Suppressor macrophage (primary cell): ENCODE data around the gene ZHX3.

Experiments
- DNase-seq, 4 experiments: peaks; one replicate each; pipeline ENCODE4 v3.0.0-alpha.2; 2020 to 2022
- total RNA-seq, 17 experiments: gene quantifications; one replicate each; lab custom pipeline; 2026; ENCODE audit warnings: mixed read lengths in 6 of 17, inconsistent platforms in 3 of 17; lab: John Stamatoyannopoulos, UW

The ZHX3 gene, protein sequence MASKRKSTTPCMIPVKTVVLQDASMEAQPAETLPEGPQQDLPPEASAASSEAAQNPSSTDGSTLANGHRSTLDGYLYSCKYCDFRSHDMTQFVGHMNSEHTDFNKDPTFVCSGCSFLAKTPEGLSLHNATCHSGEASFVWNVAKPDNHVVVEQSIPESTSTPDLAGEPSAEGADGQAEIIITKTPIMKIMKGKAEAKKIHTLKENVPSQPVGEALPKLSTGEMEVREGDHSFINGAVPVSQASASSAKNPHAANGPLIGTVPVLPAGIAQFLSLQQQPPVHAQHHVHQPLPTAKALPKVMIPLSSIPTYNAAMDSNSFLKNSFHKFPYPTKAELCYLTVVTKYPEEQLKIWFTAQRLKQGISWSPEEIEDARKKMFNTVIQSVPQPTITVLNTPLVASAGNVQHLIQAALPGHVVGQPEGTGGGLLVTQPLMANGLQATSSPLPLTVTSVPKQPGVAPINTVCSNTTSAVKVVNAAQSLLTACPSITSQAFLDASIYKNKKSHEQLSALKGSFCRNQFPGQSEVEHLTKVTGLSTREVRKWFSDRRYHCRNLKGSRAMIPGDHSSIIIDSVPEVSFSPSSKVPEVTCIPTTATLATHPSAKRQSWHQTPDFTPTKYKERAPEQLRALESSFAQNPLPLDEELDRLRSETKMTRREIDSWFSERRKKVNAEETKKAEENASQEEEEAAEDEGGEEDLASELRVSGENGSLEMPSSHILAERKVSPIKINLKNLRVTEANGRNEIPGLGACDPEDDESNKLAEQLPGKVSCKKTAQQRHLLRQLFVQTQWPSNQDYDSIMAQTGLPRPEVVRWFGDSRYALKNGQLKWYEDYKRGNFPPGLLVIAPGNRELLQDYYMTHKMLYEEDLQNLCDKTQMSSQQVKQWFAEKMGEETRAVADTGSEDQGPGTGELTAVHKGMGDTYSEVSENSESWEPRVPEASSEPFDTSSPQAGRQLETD
- 2.0 to 34.4 (median 22.4) reads per million in 17 experiments for total RNA-seq

DNA sequence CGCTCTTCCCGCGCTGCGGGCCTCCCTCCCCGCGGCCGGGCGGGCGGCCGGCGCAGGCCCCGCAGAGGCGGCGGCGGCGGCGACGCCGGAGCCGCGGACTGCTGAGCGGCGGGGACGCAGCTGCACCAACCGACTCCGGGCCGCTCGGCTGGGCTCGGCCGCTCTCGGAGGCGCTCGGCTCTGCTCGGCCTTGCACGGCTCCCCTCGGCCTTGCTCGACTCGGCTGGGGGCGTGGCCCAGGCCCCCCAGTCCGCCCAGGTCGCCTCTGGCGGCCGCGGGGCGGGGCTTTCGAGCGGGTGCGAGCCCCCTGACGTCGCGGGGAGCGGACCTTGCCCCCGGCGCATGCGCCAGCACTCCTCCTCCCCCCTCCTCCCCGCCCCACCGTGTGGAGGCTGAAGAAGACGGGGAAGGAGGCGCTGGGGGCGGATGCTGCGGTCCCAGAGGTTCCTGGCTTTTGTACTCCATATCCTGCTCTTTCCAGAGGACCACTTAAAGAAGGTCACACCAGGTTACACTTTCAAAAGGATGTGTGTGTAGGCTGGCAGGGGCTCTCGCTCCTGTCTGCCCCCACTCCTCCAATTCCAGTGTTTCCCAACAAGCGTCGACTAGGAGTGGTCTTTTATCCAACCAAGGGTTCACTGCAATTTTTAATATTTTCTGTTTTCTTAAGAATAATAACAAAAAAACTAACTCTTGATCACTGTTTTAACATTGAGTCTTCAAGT lies at the start of gene ZHX3:
ZHX3 (minus strand) TSS at position 186 of the 725 bp plus-strand sequence. CDS start 112,815 bp downstream, outside the sequence.
- peak; percentile 98 to 100 (median 98) for DNase-seq

DNA sequence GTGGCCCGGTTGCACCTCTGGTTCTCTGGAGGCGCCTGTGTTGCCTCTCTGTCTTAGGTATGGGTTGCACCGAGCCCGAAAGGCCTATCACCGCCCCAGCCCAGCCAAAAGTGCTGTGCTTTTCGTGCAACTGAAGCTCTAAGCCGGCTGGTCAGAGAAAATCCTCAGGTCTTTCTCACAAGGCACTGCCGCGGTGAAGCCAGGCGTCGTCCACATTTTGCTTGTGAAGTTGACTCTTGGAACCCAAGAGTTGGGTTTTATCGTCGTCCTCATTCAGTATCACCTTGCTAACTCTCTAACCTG lies 49.8 kb upstream of the ZHX3 start:
- no peak for DNase-seq

DNA sequence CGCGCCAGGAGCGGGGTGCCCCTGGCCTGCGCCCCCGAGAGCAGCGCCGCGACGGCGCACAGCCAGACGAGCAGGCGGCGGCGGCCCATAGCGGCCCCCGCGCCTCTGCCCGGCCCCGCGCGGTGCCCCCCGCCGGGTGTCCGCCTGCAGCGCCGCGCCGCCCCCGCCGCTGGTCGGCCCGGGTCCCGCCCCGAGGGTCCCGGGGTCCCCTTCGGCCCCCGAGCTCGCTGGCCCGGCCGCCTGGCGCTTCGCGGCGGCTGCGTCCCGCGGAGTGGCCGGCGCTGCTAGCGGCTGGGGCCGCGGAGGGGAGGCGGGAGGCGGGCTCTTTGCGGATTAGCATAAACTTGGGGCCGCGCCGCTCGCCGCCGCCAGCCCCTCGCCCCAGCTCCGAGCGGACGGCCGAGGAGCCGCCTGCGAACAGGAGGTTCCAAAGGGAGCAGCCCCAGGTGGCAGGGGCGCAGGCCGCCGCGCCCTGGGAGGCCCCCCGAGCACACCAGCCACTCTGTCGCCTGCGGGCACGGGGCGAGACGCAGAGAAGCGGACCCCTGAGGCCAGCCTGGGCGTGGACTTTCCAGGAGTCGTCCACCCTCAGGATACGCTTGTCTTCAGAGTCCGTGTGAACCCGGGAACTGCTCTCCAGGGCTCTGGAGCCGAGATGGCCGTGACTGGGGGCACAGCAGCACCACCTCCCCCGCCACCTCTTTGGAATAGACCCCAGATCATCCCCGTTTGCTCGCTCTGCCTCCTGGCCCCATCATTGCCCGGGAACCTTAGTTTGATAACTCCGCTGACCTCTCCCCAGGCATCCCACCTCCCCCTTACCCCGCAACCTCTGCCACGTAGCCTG lies 49.2 kb upstream of the ZHX3 start, which contains the start of gene EMILIN3:
EMILIN3 (minus strand) TSS at position 273 of the 847 bp plus-strand sequence; CDS start at position 89, 184 bp downstream.
- no peak for DNase-seq

DNA sequence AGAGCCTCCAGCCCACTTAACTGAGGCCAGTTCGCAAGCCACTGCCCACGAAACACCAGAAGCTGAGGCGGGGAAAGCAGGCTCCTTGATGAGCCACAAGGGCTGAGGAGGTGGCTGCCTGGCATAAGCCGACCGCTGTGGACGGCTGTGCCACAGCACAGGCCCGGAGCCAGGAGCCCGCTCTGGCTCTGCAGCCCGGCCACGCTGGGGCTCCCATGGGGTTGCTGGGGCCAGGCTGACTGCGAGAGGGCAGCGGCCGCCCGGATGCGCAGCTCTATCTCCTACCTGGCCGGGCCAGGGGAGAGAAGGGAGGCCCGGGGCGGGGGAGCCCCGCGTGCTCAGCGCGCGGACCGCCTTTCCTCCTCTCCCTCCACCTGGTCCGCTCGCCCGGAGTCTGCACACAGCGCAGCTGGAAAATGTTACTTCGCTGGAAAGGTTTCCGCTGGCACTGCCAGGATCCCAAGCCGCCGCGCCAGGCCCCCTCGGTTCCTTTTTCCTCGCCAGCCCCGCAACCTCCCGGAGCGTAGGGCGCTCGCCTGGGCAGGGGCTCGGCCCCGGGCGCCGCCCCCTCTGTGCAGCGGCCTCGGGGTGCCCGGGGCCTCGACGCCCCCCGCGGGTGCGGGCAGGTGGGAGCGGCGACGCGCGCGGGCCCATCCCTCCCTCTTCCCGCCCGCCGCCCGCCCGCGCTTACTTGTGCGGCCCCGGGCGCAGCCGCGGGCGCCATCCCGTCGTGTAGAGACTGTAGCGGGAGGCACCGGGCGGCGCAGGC lies 48.4 kb upstream of the ZHX3 start:
- no peak for DNase-seq

DNA sequence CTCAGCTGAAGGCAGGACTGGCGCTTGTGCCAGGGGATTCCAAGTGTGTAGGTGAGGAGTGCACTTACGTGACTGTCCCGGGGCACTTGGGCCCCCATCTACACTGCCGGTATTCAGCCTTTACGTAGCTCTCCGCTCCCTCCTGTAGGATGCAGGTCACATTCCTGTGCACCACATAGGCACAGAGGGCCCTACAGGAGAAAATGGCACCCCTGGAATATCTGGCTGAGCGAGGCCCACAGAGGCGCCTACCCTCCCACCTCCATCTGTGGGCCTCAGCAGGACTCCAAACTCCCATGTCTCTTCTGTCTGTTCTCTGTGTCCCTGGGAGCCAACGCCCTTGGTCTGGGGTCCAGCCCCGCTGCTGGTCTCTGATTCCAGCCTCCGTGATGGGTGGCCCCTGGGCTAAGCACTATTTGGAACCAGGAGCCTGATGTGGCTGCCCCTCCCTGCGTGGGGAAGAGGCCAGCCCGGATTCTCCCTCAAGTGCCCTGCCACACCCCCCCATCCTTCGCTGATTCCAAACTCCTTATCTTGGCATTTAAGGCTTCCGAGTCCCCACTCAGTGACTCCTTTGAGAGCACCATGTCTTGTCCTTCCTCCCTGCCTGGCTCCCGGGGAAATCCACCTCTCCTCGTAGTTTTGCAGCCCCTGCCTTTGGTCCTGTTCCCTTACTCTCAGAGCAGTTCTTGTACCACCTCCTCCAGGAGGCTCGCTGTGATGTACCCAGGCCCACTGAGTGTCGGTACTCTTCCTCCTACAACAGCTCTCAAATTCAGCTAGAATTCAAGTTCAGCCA lies 47.6 kb upstream of the ZHX3 start:
- no peak for DNase-seq

DNA sequence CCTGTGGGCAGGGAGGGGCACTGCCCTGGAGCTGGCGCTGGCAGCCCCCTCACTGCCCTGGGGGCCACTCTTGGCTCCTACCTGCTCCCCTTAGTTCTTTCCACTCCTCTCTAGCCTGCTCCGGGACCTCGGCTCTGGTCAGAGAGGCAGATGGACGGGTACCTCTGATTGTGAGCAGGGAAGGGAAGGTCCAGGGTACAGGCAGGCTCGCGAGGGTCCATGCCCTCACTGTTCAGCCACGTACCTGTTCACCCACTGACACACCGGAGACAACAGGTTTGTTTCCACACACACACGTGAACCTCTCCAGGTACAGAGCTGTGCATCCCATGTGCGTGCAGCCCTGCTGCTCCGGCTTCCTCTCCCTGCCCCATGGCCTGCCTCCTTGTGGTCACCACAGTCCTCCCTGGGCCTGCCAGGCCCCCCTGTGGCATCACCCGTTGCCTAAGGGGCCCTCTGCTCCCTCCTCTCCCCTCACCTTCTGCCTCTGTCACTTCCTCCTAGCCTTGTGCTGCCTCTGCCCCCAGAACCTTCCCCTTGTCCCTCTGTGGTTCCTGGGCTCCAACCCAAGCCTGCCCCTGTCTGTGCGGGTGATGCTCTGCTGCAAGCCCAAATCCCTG lies 46.8 kb upstream of the ZHX3 start:
- DNase-seq = no peak

DNA sequence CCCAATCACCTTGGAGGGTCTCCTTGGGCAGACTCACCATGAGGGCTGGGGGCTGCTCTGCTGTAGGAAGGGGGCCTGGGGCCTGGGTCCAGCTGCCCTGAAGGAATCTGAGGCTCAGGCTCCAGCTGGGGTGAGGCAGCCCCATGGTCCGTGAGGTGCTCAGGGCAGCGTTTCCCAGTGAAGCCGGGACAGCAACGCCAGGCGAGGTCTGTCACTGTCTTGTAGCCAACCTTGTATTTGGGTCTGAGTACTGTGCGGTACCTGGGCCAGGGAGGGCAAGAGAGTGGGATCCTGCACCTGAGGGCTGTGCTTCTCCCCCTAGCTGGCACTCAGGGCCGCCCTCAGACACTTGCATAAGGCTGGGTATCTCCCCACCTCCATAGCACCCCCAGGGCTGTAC lies 46.1 kb upstream of the ZHX3 start:
- no peak for DNase-seq

DNA sequence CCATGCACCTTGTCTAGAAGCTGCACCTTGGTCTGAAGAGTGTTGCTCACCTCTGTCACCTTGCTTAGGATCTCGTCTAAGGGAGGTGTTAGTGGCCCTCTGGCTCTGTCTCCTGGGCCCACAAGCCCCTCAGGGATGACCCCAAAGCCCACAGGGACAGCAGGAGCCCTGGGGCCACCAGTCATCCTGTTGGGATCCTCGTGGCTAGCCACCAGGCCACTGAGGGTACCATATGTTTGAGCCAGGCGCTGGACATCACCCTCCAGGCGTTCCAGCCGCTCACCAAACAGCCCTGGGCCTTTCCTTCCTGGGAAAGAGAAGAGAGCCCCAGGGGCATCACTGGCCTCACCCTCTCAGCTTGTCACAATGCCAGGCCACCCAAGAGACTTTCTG lies 45.2 kb upstream of the ZHX3 start:
- no peak for DNase-seq

DNA sequence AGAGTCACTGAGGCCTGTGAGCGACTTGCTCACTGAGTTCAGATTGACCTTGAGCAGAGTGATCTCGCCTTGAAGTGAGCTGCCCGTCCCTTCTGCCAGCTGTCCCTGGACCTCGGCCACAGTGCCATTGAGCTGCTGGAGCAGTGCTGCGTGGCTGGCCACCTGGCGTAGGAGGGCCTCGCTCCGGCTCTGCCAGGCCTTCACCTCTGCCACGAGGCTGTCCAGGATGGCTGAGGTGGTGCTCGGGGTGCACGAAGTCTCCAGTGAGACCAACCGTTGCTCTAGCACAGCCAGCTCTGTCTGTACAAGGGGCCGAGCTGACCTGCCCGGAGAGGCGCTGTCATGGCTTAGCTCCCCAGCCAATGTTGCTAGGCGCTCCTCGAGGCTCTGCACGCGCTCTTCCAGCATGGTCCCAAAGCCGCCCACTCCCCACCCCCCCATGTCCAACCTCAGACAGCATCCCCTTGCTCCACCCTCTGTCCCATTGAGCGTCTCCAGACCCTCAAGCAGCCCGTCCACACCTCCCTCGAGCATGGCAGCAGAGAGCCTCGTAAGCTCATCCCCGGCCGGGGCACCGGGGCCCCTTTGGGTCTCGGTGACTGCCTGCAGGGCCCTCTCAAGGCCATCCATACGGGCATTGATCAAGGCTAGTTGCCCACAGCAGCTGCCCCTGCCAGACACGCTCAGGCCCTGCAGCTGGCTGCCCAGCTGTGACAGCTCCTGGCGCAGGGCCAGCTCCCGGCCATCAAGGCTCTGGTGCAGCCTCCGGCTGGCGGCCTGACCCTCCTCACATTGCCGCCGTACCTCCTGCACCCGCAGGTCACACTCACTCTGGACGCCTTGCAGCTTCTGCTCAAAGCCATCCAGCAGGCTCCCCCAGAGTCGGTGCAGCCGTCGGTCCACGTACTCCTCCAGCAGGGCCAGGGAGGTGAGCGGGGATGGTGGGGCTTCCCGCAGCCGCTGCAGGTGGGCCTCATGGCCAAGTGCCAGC lies 44.5 kb upstream of the ZHX3 start:
- DNase-seq = no peak

DNA sequence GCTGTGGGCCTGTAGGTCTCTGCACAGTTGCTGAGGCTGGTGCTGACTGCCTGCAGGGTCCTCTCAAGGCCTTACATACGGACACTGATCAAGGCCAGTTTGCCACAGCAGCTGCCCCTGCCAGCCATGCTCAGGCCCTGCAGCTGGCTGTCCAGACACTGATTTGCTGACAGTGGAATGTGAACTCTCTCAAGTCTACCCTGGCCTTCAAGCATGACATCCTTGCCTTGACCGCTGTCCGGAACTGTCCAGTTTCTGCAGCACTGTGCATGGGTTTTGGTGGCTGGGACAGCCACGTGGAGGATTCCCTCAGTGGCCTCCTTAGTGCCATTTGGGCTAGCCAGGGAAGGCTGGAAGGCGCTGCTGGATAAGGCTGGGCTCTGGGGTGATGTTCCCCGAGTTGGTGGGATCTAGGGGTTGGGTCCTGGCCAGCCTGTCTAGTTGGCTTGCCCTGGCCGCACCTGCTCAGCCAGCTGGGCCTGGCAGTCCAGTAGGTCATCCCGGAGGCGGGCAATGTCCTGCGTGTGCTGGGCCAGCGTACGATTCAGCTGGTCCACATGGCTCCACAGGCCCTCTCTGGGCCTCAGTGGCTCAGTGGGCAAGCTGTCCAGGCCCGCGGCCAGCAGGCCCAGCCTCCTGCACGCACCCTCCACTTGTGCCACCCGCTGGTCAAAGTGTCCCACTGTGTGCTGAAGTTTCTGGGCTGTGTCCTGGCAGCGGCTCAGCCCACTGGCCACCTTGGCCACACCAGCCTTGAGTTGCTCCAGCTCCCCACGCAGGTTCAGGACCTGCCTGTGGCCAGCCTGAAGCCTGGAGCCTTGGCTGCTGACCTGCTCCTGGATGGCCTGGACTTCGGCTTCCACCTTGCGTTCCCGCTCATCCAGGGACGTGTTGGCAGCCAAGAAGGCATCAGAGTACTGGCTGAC lies 43.6 kb upstream of the ZHX3 start:
- no peak for DNase-seq

DNA sequence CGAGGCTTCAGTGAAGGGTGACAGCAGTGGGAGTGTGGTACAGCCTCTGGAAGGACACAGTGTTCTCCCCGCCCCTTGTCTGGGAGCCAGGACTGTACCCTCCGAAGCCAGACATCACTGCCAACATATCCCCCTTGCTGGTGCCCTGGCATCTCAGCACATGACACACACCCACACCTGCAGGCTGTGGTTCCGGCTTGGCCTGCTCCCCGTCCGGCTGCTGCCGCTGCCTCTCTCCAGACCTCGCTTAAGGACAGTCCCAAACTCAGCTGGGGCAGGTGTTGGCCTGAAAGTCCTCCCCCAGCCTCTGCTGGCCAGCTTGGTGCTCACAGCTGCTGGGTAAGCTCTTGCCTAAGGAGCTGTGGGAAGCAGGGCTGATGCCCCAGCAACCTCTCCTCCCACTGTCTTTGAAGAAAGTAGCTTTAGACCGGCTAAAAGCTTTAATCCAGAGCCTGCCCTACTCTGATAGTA lies 42.0 kb upstream of the ZHX3 start:
- no peak for DNase-seq

DNA sequence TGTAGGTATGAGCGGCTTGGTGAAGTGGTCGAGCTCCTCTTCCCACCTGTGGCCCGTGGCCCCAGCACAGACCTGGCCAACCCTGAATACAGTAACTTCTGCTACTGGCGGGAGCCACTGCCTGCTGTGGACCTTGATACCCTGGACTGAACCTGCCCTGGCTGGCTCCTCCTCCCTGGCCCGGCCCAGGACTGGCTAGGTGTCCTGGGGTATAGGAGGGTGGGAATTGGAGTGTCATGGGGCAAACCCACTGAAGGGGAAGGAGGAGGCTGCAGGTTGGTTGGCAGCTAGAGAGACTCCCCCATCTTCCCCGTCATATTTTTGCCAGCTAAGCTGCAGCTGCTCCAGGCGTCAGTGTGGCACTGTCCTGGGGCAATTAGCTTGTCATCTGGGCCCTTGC lies 41.2 kb upstream of the ZHX3 start:
- DNase-seq = no peak

DNA sequence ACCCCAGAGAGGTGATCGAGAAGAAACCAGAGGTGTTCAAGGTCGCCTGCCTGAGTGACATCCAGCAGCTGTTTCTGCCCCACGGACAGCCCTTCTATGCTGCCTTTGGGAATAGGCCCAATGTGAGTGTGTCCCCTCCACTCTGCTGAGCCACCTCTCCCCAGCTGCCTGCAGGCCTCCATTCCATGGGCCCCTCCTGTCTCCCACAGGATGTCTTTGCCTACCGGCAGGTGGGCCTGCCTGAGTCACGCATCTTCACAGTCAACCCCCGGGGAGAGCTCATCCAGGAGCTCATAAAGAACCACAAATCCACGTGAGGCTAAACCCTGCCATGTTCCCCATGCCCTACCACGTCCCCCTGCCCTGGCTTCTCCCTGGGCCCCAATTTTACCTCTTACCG lies 40.7 kb upstream of the ZHX3 start:
- DNase-seq = no peak

DNA sequence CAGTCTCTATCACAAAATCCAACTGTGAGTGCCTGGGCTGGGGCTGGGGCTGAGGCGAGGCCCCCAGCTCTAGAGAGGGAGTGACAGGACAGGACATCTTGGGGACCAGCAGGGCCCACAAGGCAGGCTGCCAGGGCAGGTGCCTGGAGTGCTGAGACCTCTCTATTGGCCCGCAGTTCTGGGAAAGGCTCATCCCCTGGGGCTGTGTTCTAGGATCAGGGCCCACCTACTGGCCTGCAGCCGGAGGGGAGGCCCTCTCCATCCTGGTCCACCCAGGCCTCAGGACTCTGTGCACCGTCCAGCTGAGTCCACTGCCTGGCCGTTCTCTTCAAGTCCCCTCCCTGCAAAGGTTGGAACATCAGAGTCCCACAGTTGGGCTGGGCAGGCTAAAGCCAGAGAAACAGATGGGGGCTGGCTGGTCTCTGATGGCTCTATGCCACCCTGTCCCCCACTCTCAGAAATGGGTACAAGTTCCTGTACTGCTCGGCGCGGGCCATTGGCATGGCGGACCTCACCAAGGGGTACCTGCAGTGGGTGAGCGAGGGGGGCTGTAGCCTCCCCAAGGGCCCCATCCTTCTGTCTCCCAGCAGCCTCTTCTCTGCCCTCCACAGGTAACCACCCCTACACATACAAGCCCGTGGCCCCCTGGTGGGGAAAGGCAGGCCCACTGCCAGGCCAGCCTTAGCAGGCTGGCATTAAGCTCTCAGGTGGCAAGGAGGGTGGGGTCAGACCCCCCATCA lies 40.1 kb upstream of the ZHX3 start:
- no peak for DNase-seq

DNA sequence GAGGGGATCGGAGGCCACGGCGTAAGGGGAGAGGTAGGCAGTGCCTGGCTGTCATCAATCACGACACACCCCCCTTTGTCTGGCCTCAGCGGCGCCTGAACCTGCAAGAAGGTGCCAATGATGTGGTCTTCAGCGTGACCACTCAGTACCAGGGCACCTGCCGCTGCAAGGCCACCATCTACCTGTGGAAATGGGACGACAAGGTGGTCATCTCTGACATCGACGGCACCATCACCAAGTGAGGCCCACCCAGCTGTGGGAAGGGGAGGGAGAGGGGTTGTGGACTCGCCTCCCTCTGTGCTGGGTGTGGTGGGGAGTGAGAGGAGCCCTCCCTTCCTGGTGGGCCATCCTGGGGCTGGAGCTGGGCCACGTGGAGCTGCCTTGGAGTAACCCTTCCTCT lies 39.4 kb upstream of the ZHX3 start:
- DNase-seq = no peak

DNA sequence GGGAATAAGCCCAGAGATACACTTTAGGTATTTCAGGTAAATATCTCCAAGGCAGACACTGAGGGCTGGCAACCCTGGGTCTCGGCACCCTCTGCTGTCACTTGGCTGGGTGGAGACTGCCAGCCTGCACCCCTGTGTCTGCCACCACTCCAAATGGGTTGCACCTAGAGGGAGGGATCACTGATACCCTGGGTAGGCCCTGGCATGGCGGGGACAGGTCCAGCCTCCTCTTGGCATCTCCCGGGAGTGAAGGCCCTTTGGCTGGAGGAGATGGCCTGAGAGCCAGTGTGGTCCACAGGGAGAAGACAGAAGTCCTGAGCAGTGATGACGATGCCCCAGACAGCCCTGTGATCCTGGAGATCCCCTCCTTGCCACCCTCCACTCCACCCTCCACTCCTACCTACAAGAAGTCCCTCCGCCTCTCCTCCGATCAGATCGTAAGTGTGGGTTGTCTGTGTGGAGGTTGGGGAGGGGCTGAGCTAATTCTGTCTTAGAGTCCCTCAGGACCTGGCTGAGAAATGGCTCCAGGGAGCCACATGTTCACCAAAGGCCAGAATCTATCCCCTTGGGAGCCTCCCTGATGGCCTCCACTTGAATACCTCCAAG lies 38.2 kb upstream of the ZHX3 start:
- DNase-seq = no peak
